ENCODE results near the gene ATP2C2. TPM values are rescaled to one million over a fixed set of nuclear protein-coding genes. Genes with fewer than 3 reads are reported as not detected.
"Not testable (repeated sequence)": the region's sequence is repeated elsewhere in the genome, so short reads cannot be mapped to it uniquely, and the experiment has no call there.

ATP2C2 gene
- total RNA-seq, 2 experiments from 2014 or later, result not detected

- no peak for ATAC-seq
- Mint-ChIP-seq H3K27me3 (ENCODE audit: low read depth) (peaks cover 14% of the 10 kb centered on the region), H3K27ac (no peak overlapping the region), H3K4me1 (ENCODE audit: low read depth) (peaks cover 4% of the 10 kb centered on the region), H3K36me3 (ENCODE audit: low read depth) (no peaks in the 10 kb centered on the region), H3K9me3 (ENCODE audit: insufficient read depth) (no peaks in the 10 kb centered on the region), H3K4me3 (no peak overlapping the region)
- ChIA-PET CTCF (no interaction called here), POLR2A (no interaction called here)
- no peak for DNase-seq
Measured at GRCh38 chr16:84410361-84411138, 42.2 kb downstream of the ATP2C2 start.

GRCh38 chr16:84411768-84412167, 43.4 kb downstream of the ATP2C2 start:
- Mint-ChIP-seq H3K27me3 (ENCODE audit: low read depth) (peaks cover 8% of the 10 kb centered on the region), H3K36me3 (ENCODE audit: low read depth) (no peaks in the 10 kb centered on the region), H3K4me3 (no peak overlapping the region), H3K4me1 (ENCODE audit: low read depth) (peaks cover 4% of the 10 kb centered on the region), H3K9me3 (ENCODE audit: insufficient read depth) (no peaks in the 10 kb centered on the region), H3K27ac (no peak overlapping the region)
- ChIA-PET CTCF (no interaction called here), POLR2A (no interaction called here)
- DNase-seq, result no peak
- no peak for ATAC-seq

- peaks cover 4% of the 10 kb centered on the region for H3K4me1 Mint-ChIP-seq (ENCODE audit: low read depth)
- no peak for ATAC-seq
- POLR2A ChIA-PET, result no interaction called here
- H3K4me3 Mint-ChIP-seq, result no peak overlapping the region
- CTCF ChIA-PET, result no interaction called here
- DNase-seq, result no peak
- H3K27me3 Mint-ChIP-seq (ENCODE audit: low read depth), result peaks cover 4% of the 10 kb centered on the region
- no peak overlapping the region for H3K27ac Mint-ChIP-seq
- no peaks in the 10 kb centered on the region for H3K9me3 Mint-ChIP-seq (ENCODE audit: insufficient read depth)
- no peaks in the 10 kb centered on the region for H3K36me3 Mint-ChIP-seq (ENCODE audit: low read depth)
Measured at GRCh38 chr16:84412262-84412661, 43.9 kb downstream of the ATP2C2 start.

- ATAC-seq, result no peak
- Mint-ChIP-seq H3K4me3 (no peak overlapping the region), H3K4me1 (ENCODE audit: low read depth) (peaks cover 4% of the 10 kb centered on the region), H3K36me3 (ENCODE audit: low read depth) (no peaks in the 10 kb centered on the region), H3K27me3 (ENCODE audit: low read depth) (peaks cover 4% of the 10 kb centered on the region), H3K9me3 (ENCODE audit: insufficient read depth) (no peaks in the 10 kb centered on the region), H3K27ac (no peak overlapping the region)
- CTCF ChIA-PET, result no interaction called here
- DNase-seq, result no peak
- POLR2A ChIA-PET, result no interaction called here
Measured at GRCh38 chr16:84413244-84414004, 45.1 kb downstream of the ATP2C2 start.

GRCh38 chr16:84414789-84415326, 46.5 kb downstream of the ATP2C2 start:
- DNase-seq (no peak), ATAC-seq (no peak)
- Mint-ChIP-seq H3K27ac (no peak overlapping the region), H3K36me3 (ENCODE audit: low read depth) (no peaks in the 10 kb centered on the region), H3K4me3 (no peak overlapping the region), H3K27me3 (ENCODE audit: low read depth) (peaks cover 4% of the 10 kb centered on the region), H3K4me1 (ENCODE audit: low read depth) (no peaks in the 10 kb centered on the region), H3K9me3 (ENCODE audit: insufficient read depth) (no peaks in the 10 kb centered on the region)
- POLR2A ChIA-PET, result no interaction called here
- CTCF ChIA-PET, result no interaction called here

- POLR2A ChIA-PET, result no interaction called here
- no peaks in the 10 kb centered on the region for H3K36me3 Mint-ChIP-seq (ENCODE audit: low read depth)
- H3K4me1 Mint-ChIP-seq (ENCODE audit: low read depth), result peaks cover 3% of the 10 kb centered on the region
- no peak for ATAC-seq
- no peak overlapping the region for H3K4me3 Mint-ChIP-seq
- CTCF ChIA-PET, result interaction anchor here (0.5 kb wide), 1 partner anchor 15 kb away, joined by 3 read pairs; no protein-coding TSS in a partner anchor
- H3K9me3 Mint-ChIP-seq (ENCODE audit: insufficient read depth), result no peaks in the 10 kb centered on the region
- H3K27ac Mint-ChIP-seq, result no peak overlapping the region
- no peak for DNase-seq
- H3K27me3 Mint-ChIP-seq (ENCODE audit: low read depth), result peaks cover 4% of the 10 kb centered on the region
Measured at GRCh38 chr16:84416407-84417321, 48.3 kb downstream of the ATP2C2 start.

GRCh38 chr16:84418056-84418849, 49.9 kb downstream of the ATP2C2 start:
- Mint-ChIP-seq H3K9me3 (ENCODE audit: insufficient read depth) (no peaks in the 10 kb centered on the region), H3K4me3 (no peak overlapping the region), H3K36me3 (ENCODE audit: low read depth) (no peaks in the 10 kb centered on the region), H3K27ac (no peak overlapping the region), H3K4me1 (ENCODE audit: low read depth) (peaks cover 3% of the 10 kb centered on the region), H3K27me3 (ENCODE audit: low read depth) (no peaks in the 10 kb centered on the region)
- ATAC-seq (no peak), DNase-seq (no peak)
- ChIA-PET POLR2A (no interaction called here), CTCF (interaction anchor here (1.0 kb wide), 1 partner anchor 88 kb away, joined by 5 read pairs; no protein-coding TSS in a partner anchor)

GRCh38 chr16:84419730-84420129, 51.4 kb downstream of the ATP2C2 start:
- Mint-ChIP-seq H3K27ac (peak overlapping the region; percentile 44), H3K4me1 (ENCODE audit: low read depth) (peaks cover 3% of the 10 kb centered on the region), H3K9me3 (ENCODE audit: insufficient read depth) (no peaks in the 10 kb centered on the region), H3K27me3 (ENCODE audit: low read depth) (no peaks in the 10 kb centered on the region), H3K4me3 (no peak overlapping the region), H3K36me3 (ENCODE audit: low read depth) (no peaks in the 10 kb centered on the region)
- ChIA-PET CTCF (interaction anchor here (1.5 kb wide), 1 partner anchor 46 kb away, joined by 3 read pairs; no protein-coding TSS in a partner anchor), POLR2A (no interaction called here)
- ATAC-seq (no peak), DNase-seq (no peak)

- H3K27me3 Mint-ChIP-seq (ENCODE audit: low read depth); H3K4me1 Mint-ChIP-seq (ENCODE audit: low read depth); H3K4me3 Mint-ChIP-seq; POLR2A ChIA-PET; DNase-seq; H3K9me3 Mint-ChIP-seq (ENCODE audit: insufficient read depth); ATAC-seq; H3K36me3 Mint-ChIP-seq (ENCODE audit: low read depth): not testable (repeated sequence)
- CTCF ChIA-PET, result interaction anchor here (1.5 kb wide), 1 partner anchor 45 kb away, joined by 3 read pairs; no protein-coding TSS in a partner anchor
- H3K27ac Mint-ChIP-seq, result peak overlapping the region; percentile 50
Measured at GRCh38 chr16:84420556-84420955, 52.2 kb downstream of the ATP2C2 start.

- ATAC-seq, result no peak
- Mint-ChIP-seq H3K4me3 (no peak overlapping the region), H3K4me1 (ENCODE audit: low read depth) (peaks cover 3% of the 10 kb centered on the region), H3K27ac (no peak overlapping the region), H3K36me3 (ENCODE audit: low read depth) (no peaks in the 10 kb centered on the region), H3K27me3 (ENCODE audit: low read depth) (no peaks in the 10 kb centered on the region), H3K9me3 (ENCODE audit: insufficient read depth) (no peaks in the 10 kb centered on the region)
- ChIA-PET POLR2A (no interaction called here), CTCF (interaction anchor here (1.5 kb wide), 1 partner anchor 44 kb away, joined by 3 read pairs; no protein-coding TSS in a partner anchor)
- no peak for DNase-seq
Measured at GRCh38 chr16:84421081-84421937, 53.0 kb downstream of the ATP2C2 start.
